Adrenal gland (tissue), 5 donors: ENCODE data around the gene TMEM52.

ENCODE experiments used
- CTCF ChIP-seq, 6 experiments: fragments of 450-650 bp in 4 of 6; fragments of 200-600 bp in 2 of 6; sonication (generic) in 1 of 6; IDR thresholded peaks; 1 replicate in 5 of 6; 2 replicates in 1 of 6; pipeline versions ENCODE4 v1.5.1 to v1.8.0; 2016 to 2021; ENCODE audit warnings: antibody characterized with exemption in 6 of 6, mild to moderate bottlenecking in 2 of 6, moderate library complexity in 1 of 6
- POLR2A ChIP-seq, 2 donors: fragments of 450-650 bp; IDR thresholded peaks; one replicate each; pipeline ENCODE4 v1.6.1; 2017; ENCODE audit warnings: antibody characterized with exemption in 2 of 2, mild to moderate bottlenecking in 2 of 2, moderate library complexity in 1 of 2
- donor health status: DM: no; HTN: no; CAD: no.

GRCh38 chr1:1898246-1898933, 20.7 kb downstream of the TMEM52 start:
- TF ChIP-seq CTCF (IDR thresholded peaks at IDR 0.05) (no peak), POLR2A (IDR thresholded peaks at IDR 0.05) (no peak)
